ENCODE measurements around the gene TNRC6C. TPM values are rescaled to one million over a fixed set of nuclear protein-coding genes. Genes with fewer than 3 reads are reported as not detected.

Gene TNRC6C
- total and polyA plus RNA-seq, 9 of the 15 experiments (the other 6 are each of a cell fraction or from before 2014, with no cell fraction given) = 0.20 to 4.9 (median 2.3) TPM

- TF ChIP-seq RBM14 (IDR thresholded peaks at IDR 0.05; ENCODE audit: borderline replicate concordance, insufficient read depth, low read depth, low read length) (no peak), CBX1 (IDR thresholded peaks at IDR 0.05; ENCODE audit: low read depth) (peak; percentile 88), ZBTB43 (CRISPR knock-in tag; IDR thresholded peaks at IDR 0.05) (no peak), PURB (CRISPR knock-in tag; IDR thresholded peaks at IDR 0.05; ENCODE audit: low read depth) (no peak), PHB (CRISPR knock-in tag; IDR thresholded peaks at IDR 0.05) (no peak), ASH1L (IDR thresholded peaks at IDR 0.05; ENCODE audit: borderline replicate concordance, low read depth, partially characterized antibody) (no peak), KDM1A (IDR thresholded peaks at IDR 0.05) (peak; percentile 90 to 95), TAF7 (tag; IDR thresholded peaks at IDR 0.05) (no peak), MAFK (IDR thresholded peaks at IDR 0.05; ENCODE audit: low read length) (no peak), SAP30 (IDR thresholded peaks at IDR 0.05; ENCODE audit: borderline replicate concordance, insufficient read depth, low read depth, low read length, poor library complexity, severe bottlenecking) (no peak), CSDE1 (IDR thresholded peaks at IDR 0.05) (no peak), ZNF740 (CRISPR knock-in tag; IDR thresholded peaks at IDR 0.05) (no peak), ZNF740 (tag; IDR thresholded peaks at IDR 0.05) (no peak), ZEB2 (IDR thresholded peaks at IDR 0.05) (peak; percentile 41; the same call in 1 of the 2 replicates), ELF2 (CRISPR knock-in tag; IDR thresholded peaks at IDR 0.05) (no peak), ATF6 (CRISPR knock-in tag; IDR thresholded peaks at IDR 0.05) (no peak), BCL6 (CRISPR knock-in tag; IDR thresholded peaks at IDR 0.05) (no peak), NR2F6 (CRISPR knock-in tag; IDR thresholded peaks at IDR 0.05) (no peak), BRD9 (IDR thresholded peaks at IDR 0.05; ENCODE audit: low read depth, partially characterized antibody) (no peak), ETS2 (tag; IDR thresholded peaks at IDR 0.05; ENCODE audit: borderline replicate concordance, poor library complexity, severe bottlenecking) (no peak)
- TF ChIP-seq, protein P1, sequence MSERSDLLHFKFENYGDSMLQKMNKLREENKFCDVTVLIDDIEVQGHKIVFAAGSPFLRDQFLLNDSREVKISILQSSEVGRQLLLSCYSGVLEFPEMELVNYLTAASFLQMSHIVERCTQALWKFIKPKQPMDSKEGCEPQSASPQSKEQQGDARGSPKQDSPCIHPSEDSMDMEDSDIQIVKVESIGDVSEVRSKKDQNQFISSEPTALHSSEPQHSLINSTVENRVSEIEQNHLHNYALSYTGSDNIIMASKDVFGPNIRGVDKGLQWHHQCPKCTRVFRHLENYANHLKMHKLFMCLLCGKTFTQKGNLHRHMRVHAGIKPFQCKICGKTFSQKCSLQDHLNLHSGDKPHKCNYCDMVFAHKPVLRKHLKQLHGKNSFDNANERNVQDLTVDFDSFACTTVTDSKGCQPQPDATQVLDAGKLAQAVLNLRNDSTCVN (CRISPR knock-in tag; IDR thresholded peaks at IDR 0.05) = no peak
These were observed 175.7 kb downstream of the TNRC6C start (continued) for GRCh38 chr17:78133971-78134898.
